Testis (tissue), 2 donors: ENCODE results near the gene GPR82.

Source experiments
- POLR2A ChIP-seq: fragments of 450-650 bp; IDR thresholded peaks from one replicate; pipeline ENCODE4 v1.6.1; 2017; ENCODE audit warnings: antibody characterized with exemption, mild to moderate bottlenecking, moderate library complexity
- TF ChIP-seq, protein P1 (sequence below), 3 experiments: fragments of 450-650 bp in 2 of 3; fragments of 200-600 bp in 1 of 3; sonication (generic) in 1 of 3; IDR thresholded peaks; one replicate each; pipeline ENCODE4 v1.5.1; 2016 to 2019; ENCODE audit warnings: antibody characterized with exemption in 3 of 3, mild to moderate bottlenecking in 2 of 3, moderate library complexity in 1 of 3

DNA sequence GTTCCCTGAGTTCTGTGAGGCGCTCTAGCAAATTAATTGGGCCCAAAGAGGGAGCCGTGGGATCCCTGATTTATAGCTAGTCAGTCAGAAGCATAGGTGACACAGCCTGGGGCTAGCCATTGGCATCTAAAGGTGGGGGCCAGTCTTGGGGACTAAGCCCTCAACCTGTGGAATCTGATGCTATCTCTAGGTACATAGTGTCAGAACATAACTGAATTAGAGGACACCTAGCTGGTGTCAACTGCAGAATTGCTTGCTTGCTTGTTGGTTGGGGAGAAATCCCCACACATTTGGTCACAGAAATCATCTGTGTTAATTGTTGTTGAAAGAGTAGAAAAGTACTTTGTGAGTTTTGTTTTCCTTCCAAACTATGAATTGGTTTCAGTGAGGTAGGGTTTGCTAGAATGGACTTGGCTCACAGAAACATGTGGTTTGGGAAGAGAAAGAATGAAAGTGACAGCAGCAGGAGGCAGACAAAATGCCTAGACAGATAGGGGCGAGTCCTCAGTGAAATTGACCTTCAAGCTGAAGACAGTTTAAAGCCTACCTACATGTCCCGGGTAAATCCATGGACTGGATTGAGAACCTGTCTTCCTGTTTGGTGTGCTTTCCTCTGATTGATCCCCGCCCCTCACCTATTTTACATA, 12.8 kb upstream of the GPR82 start:
- TF ChIP-seq POLR2A = no peak
- TF ChIP-seq, protein P1, sequence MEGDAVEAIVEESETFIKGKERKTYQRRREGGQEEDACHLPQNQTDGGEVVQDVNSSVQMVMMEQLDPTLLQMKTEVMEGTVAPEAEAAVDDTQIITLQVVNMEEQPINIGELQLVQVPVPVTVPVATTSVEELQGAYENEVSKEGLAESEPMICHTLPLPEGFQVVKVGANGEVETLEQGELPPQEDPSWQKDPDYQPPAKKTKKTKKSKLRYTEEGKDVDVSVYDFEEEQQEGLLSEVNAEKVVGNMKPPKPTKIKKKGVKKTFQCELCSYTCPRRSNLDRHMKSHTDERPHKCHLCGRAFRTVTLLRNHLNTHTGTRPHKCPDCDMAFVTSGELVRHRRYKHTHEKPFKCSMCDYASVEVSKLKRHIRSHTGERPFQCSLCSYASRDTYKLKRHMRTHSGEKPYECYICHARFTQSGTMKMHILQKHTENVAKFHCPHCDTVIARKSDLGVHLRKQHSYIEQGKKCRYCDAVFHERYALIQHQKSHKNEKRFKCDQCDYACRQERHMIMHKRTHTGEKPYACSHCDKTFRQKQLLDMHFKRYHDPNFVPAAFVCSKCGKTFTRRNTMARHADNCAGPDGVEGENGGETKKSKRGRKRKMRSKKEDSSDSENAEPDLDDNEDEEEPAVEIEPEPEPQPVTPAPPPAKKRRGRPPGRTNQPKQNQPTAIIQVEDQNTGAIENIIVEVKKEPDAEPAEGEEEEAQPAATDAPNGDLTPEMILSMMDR (IDR thresholded peaks at IDR 0.05) = no peak
